Measurements from ENCODE around the gene CRAT.

Gene CRAT

GRCh38 chr9:129110740-129111527 is at the start of gene CRAT, which contains the start of gene PTPA:
CRAT (minus strand) TSS chr9:129110793; CDS start chr9:129110509, 284 bp downstream.
PTPA (plus strand) TSS chr9:129111415; CDS start chr9:129111601, 186 bp downstream.
- in situ Hi-C loops (cut with MboI; ENCODE audit: low sequenced_read_pairs) = no loop called here

- in situ Hi-C loops (cut with MboI; ENCODE audit: low sequenced_read_pairs) = no loop called here
Observed at GRCh38 chr9:129156163-129156562, 45.6 kb upstream of the CRAT start.

GRCh38 chr9:129154866-129155477 is 44.4 kb upstream of the CRAT start:
- in situ Hi-C loops (cut with MboI; ENCODE audit: low sequenced_read_pairs) = no loop called here

- in situ Hi-C loops (cut with MboI; ENCODE audit: low sequenced_read_pairs) = no loop called here
Observed at GRCh38 chr9:129151469-129151868, 40.9 kb upstream of the CRAT start.

- in situ Hi-C loops (cut with MboI; ENCODE audit: low sequenced_read_pairs) = no loop called here
Observed at GRCh38 chr9:129150672-129151211, 40.1 kb upstream of the CRAT start.

- in situ Hi-C loops (cut with MboI; ENCODE audit: low sequenced_read_pairs) = no loop called here
Observed at GRCh38 chr9:129150122-129150521, 39.5 kb upstream of the CRAT start.

- in situ Hi-C loops (cut with MboI; ENCODE audit: low sequenced_read_pairs) = loop anchor here (25.0 kb wide), 1 partner anchor 638 kb away; no protein-coding TSS in a partner anchor
Observed at GRCh38 chr9:129149442-129149841, 38.8 kb upstream of the CRAT start.

GRCh38 chr9:129148463-129149204 is 38.0 kb upstream of the CRAT start:
- in situ Hi-C loops (cut with MboI; ENCODE audit: low sequenced_read_pairs) = loop anchor here (25.0 kb wide), 1 partner anchor 639 kb away; no protein-coding TSS in a partner anchor

GRCh38 chr9:129146441-129146941 is 35.9 kb upstream of the CRAT start:
- in situ Hi-C loops (cut with MboI; ENCODE audit: low sequenced_read_pairs) = loop anchor here (25.0 kb wide), 1 partner anchor 641 kb away; no protein-coding TSS in a partner anchor

- in situ Hi-C loops (cut with MboI; ENCODE audit: low sequenced_read_pairs) = loop anchor here (25.0 kb wide), 1 partner anchor 641 kb away; no protein-coding TSS in a partner anchor
Observed at GRCh38 chr9:129145841-129146292, 35.3 kb upstream of the CRAT start.

- in situ Hi-C loops (cut with MboI; ENCODE audit: low sequenced_read_pairs) = loop anchor here (25.0 kb wide), 1 partner anchor 642 kb away; no protein-coding TSS in a partner anchor
Observed at GRCh38 chr9:129145316-129145715, 34.7 kb upstream of the CRAT start.

GRCh38 chr9:129143031-129143927 is 32.7 kb upstream of the CRAT start:
- in situ Hi-C loops (cut with MboI; ENCODE audit: low sequenced_read_pairs) = loop anchor here (25.0 kb wide), 1 partner anchor 644 kb away; no protein-coding TSS in a partner anchor

- in situ Hi-C loops (cut with MboI; ENCODE audit: low sequenced_read_pairs) = loop anchor here (25.0 kb wide), 1 partner anchor 645 kb away; no protein-coding TSS in a partner anchor
Observed at GRCh38 chr9:129142138-129142935, 31.7 kb upstream of the CRAT start.

GRCh38 chr9:129141066-129142041 is 30.8 kb upstream of the CRAT start:
- in situ Hi-C loops (cut with MboI; ENCODE audit: low sequenced_read_pairs) = loop anchor here (25.0 kb wide), 1 partner anchor 646 kb away; no protein-coding TSS in a partner anchor

- in situ Hi-C loops (cut with MboI; ENCODE audit: low sequenced_read_pairs) = loop anchor here (25.0 kb wide), 1 partner anchor 647 kb away; no protein-coding TSS in a partner anchor
Observed at GRCh38 chr9:129140397-129141065, 29.9 kb upstream of the CRAT start.

GRCh38 chr9:129139993-129140396 is 29.4 kb upstream of the CRAT start:
- in situ Hi-C loops (cut with MboI; ENCODE audit: low sequenced_read_pairs) = loop anchor here (10.0 to 25.0 kb wide), 2 partner anchors 475 to 647 kb away; no protein-coding TSS in a partner anchor
